A673 (cell line): ENCODE results near the gene POLR1F. TPM values are rescaled to one million over a fixed set of nuclear protein-coding genes. Genes with fewer than 3 reads are reported as not detected.
"Not testable (repeated sequence)": the region's sequence is repeated elsewhere in the genome, so short reads cannot be mapped to it uniquely, and the experiment has no call there.

Source experiments
- BruUV-seq: library from RNA; stranded (reverse); fragments of 400-500 nt; replicated peaks from 2 replicates; lab custom pipeline; 2021; lab: Mats Ljungman, UMichigan
- CTCF ChIA-PET: fragments of 300-600 bp; sonication (Branson Sonifier 250); formaldehyde crosslinking; loops from one replicate; lab custom pipeline; 2022; ENCODE audit warnings: antibody characterized with exemption; lab: Charles Lee
- POLR2A ChIA-PET: fragments of 300-600 bp; sonication (Branson Sonifier 250); formaldehyde crosslinking; loops from one replicate; lab custom pipeline; 2022; ENCODE audit warnings: antibody characterized with exemption; ENCODE audit not compliant: low non-redundant PET; lab: Charles Lee
- DNase-seq: peaks from one replicate; pipeline ENCODE4 v3.0.0-alpha.2; 2015; ENCODE audit warnings: low spot score
- H3K27ac ChIP-seq: fragments of 200-600 bp; sonication (generic); 2 replicates; pipeline ENCODE4 v1.5.1; 2016; ENCODE audit warnings: mixed run types, low read depth, mild to moderate bottlenecking, mixed read lengths, antibody characterized with exemption, low read length; ENCODE audit not compliant: poor library complexity, severe bottlenecking
- H3K27me3 ChIP-seq: fragments of 200-600 bp; sonication (generic); replicated peaks from 2 replicates; pipeline ENCODE4 v1.6.1; 2017; ENCODE audit warnings: mixed run types, low read depth, mild to moderate bottlenecking, mixed read lengths, antibody characterized with exemption, low read length; ENCODE audit not compliant: insufficient read depth, poor library complexity
- H3K36me3 ChIP-seq: fragments of 200-600 bp; sonication (generic); 2 replicates; pipeline ENCODE4 v1.6.1; 2016; ENCODE audit warnings: mixed run types, mild to moderate bottlenecking, mixed read lengths, antibody characterized with exemption, low read length; ENCODE audit not compliant: insufficient read depth, poor library complexity, severe bottlenecking
- H3K4me1 ChIP-seq: fragments of 200-600 bp; sonication (generic); 2 replicates; pipeline ENCODE4 v1.6.1; 2017; ENCODE audit warnings: mixed run types, mild to moderate bottlenecking, mixed read lengths, antibody characterized with exemption, low read length; ENCODE audit not compliant: insufficient read depth, poor library complexity, severe bottlenecking
- H3K4me3 ChIP-seq: fragments of 200-600 bp; sonication (generic); 2 replicates; pipeline ENCODE4 v1.5.1; 2016; ENCODE audit warnings: low read depth, mixed run types, mild to moderate bottlenecking, mixed read lengths, low read length; ENCODE audit not compliant: poor library complexity, severe bottlenecking
- H3K9me3 ChIP-seq: fragments of 200-600 bp; sonication (generic); 2 replicates; pipeline ENCODE4 v1.6.1; 2016; ENCODE audit warnings: mixed run types, low read depth, mild to moderate bottlenecking, mixed read lengths, antibody characterized with exemption, low read length; ENCODE audit not compliant: poor library complexity, severe bottlenecking
- EZH2 ChIP-seq: fragments of 200-600 bp; sonication (generic); IDR thresholded peaks from 2 replicates; pipeline ENCODE4 v1.6.1; 2017; ENCODE audit warnings: borderline replicate concordance, low read depth, mild to moderate bottlenecking, mixed read lengths, antibody characterized with exemption, low read length; ENCODE audit not compliant: poor library complexity, severe bottlenecking
- intact Hi-C: fragments of 100-400 bp; cut with micrococcal nuclease; formaldehyde crosslinking; loops from one replicate; pipeline ENCODE4 v1.10.0; 2022; ENCODE audit not compliant: unreplicated experiment
- total RNA-seq: library from RNA; stranded (reverse); gene quantifications from 2 replicates; pipeline ENCODE4 v1.2.3, GENCODE V29; 2021
- TF ChIP-seq, protein P1 (sequence below): fragments of 300-800, 200-600 bp; sonication (generic); conservative IDR thresholded peaks from 2 replicates; pipeline ENCODE4 v1.5.1; 2017; ENCODE audit warnings: low read depth, mild to moderate bottlenecking, antibody characterized with exemption, low read length, moderate library complexity, mixed read lengths

POLR1F gene
- total RNA-seq, 1 experiment from 2014 or later, result 20.1 TPM

DNA sequence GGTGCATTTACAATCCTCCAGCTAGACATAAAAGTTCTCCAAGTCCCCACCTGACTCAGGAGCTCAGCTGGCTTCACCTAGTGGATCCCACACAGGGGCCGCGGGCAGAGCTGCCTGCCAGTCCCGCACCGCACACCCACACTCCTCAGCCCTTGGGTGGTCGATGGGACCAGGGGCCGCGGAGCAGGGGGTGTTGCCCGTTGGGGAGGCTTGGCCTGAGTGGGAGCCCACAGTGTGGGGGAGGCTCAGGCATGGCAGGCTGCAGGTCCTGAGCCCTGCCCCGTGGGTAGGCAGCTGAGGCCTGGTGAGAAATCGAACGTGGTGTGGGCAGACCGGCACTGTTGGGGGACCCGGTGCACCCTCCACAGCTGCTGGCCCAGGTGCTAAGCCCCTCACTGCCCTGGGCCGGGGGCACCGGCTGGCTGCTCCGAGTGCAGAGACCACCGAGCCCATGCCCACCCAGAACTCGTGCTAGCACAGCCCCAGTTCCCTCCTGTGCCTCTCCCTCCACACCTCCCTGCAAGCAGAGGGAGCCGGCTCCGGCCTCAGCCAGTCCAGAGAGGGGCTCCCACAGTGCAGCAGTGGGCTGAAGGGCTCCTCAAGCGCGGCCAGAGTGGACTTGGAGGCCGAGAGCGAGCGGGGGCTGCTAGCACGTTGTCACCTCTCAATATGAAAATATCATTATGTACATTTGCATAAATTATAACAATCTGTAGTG is 16.6 kb downstream of the POLR1F start:
- BruUV-seq, result no TSS peak
- Histone ChIP-seq H3K27ac (no peak overlapping the region), H3K4me1 (no peaks in the 10 kb centered on the region), H3K4me3 (no peak overlapping the region), H3K9me3 (no peaks in the 10 kb centered on the region), H3K27me3 (no peaks in the 10 kb centered on the region), H3K36me3 (no peaks in the 10 kb centered on the region)
- POLR2A ChIA-PET, result no interaction called here
- no peak for TF ChIP-seq EZH2
- TF ChIP-seq, protein P1, sequence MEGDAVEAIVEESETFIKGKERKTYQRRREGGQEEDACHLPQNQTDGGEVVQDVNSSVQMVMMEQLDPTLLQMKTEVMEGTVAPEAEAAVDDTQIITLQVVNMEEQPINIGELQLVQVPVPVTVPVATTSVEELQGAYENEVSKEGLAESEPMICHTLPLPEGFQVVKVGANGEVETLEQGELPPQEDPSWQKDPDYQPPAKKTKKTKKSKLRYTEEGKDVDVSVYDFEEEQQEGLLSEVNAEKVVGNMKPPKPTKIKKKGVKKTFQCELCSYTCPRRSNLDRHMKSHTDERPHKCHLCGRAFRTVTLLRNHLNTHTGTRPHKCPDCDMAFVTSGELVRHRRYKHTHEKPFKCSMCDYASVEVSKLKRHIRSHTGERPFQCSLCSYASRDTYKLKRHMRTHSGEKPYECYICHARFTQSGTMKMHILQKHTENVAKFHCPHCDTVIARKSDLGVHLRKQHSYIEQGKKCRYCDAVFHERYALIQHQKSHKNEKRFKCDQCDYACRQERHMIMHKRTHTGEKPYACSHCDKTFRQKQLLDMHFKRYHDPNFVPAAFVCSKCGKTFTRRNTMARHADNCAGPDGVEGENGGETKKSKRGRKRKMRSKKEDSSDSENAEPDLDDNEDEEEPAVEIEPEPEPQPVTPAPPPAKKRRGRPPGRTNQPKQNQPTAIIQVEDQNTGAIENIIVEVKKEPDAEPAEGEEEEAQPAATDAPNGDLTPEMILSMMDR, result no peak
- CTCF ChIA-PET, result no interaction called here
- intact Hi-C loops, result no loop called here
- no peak for DNase-seq

- CTCF ChIA-PET, result no interaction called here
- intact Hi-C loops, result no loop called here
- Histone ChIP-seq H3K27ac (no peak overlapping the region), H3K27me3 (no peaks in the 10 kb centered on the region), H3K4me3 (no peak overlapping the region), H3K36me3 (no peaks in the 10 kb centered on the region), H3K4me1 (no peaks in the 10 kb centered on the region), H3K9me3 (no peaks in the 10 kb centered on the region)
- DNase-seq, result no peak
- BruUV-seq, result no TSS peak
- POLR2A ChIA-PET, result no interaction called here
- no peak for TF ChIP-seq EZH2
- TF ChIP-seq, protein P1, result no peak
Observed at GRCh38 chr7:19690736-19691135, 18.1 kb downstream of the POLR1F start.

DNA sequence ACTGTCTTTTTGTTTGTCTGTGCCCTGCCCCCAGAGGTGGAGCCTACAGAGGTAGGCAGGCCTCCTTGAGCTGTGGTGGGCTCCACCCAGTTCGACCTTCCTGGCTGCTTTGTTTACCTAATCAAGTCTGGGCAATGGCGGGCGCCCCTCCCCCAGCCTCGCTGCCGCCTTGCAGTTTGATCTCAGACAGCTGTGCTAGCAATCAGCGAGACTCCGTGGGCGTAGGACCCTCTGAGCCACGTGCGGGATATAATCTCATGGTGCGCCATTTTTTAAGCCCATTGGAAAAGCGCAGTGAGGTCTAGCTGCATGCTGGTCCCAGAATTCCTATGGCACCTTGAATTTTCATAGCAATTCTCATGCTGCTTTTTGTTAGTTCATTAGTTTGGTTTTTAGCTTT is 19.7 kb downstream of the POLR1F start:
- H3K36me3 ChIP-seq, POLR2A ChIA-PET, BruUV-seq, H3K4me1 ChIP-seq, DNase-seq, H3K27me3 ChIP-seq, intact Hi-C loops, H3K9me3 ChIP-seq, H3K4me3 ChIP-seq, H3K27ac ChIP-seq, CTCF ChIA-PET: not testable (repeated sequence)

- Histone ChIP-seq H3K27ac (no peak overlapping the region), H3K36me3 (no peaks in the 10 kb centered on the region), H3K9me3 (no peaks in the 10 kb centered on the region), H3K4me1 (no peaks in the 10 kb centered on the region), H3K4me3 (no peak overlapping the region), H3K27me3 (no peaks in the 10 kb centered on the region)
- intact Hi-C loops, result no loop called here
- CTCF ChIA-PET, result no interaction called here
- no peak for DNase-seq
- POLR2A ChIA-PET, result no interaction called here
- TF ChIP-seq EZH2, result no peak
- TF ChIP-seq, protein P1, result no peak
- BruUV-seq, result no TSS peak
Observed at GRCh38 chr7:19681596-19681995, 27.2 kb downstream of the POLR1F start.
